Measurements from ENCODE around the gene FAM163B.

Gene FAM163B

GRCh38 chr9:133640580-133641395 is 31.6 kb upstream of the FAM163B start:
- no peak for ATAC-seq
- TF ChIP-seq ARNTL (CRISPR knock-in tag; IDR thresholded peaks at IDR 0.05; ENCODE audit: borderline replicate concordance, low read depth) = no peak
- no peak for TF ChIP-seq ZFP30 (CRISPR knock-in tag; IDR thresholded peaks at IDR 0.05)
- no peak for TF ChIP-seq OSR1 (CRISPR knock-in tag; IDR thresholded peaks at IDR 0.05)
- TF ChIP-seq TCF4 (CRISPR knock-in tag; IDR thresholded peaks at IDR 0.05; ENCODE audit: borderline replicate concordance) = no peak
- TF ChIP-seq RARB (CRISPR knock-in tag; IDR thresholded peaks at IDR 0.05) = no peak
- TF ChIP-seq ESRRG (CRISPR knock-in tag; IDR thresholded peaks at IDR 0.05) = no peak
- TF ChIP-seq CSDC2 (CRISPR knock-in tag; IDR thresholded peaks at IDR 0.05) = no peak
- no peak for TF ChIP-seq ISL1 (CRISPR knock-in tag; IDR thresholded peaks at IDR 0.05)
- no peak for TF ChIP-seq PPARA (CRISPR knock-in tag; IDR thresholded peaks at IDR 0.05; ENCODE audit: borderline replicate concordance)

DNA sequence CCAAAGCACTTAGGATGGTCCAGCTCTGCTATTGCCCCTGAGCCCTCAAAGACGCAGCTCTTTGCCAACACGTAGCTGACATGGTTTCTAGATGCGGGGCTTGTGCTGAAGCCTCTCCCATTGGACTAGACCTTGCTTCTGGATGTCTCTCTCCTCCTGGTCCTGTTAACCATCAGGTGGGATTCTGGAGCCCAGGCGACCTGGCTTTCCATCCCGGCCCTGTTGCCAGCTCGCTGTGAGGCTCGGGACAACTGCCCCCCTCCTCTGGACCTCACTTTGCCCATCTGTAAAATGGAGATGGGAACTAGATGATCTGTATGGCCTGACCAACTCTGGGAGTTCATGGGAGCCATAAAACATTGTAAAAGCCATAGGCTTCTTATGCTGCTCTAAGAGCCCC is 31.0 kb upstream of the FAM163B start:
- no peak for ATAC-seq
- TF ChIP-seq CSRNP3 (CRISPR knock-in tag; IDR thresholded peaks at IDR 0.05) = no peak
- no peak for TF ChIP-seq ISL1 (CRISPR knock-in tag; IDR thresholded peaks at IDR 0.05)
- no peak for TF ChIP-seq POU6F1 (CRISPR knock-in tag; IDR thresholded peaks at IDR 0.05; ENCODE audit: borderline replicate concordance, low read depth)
- no peak for TF ChIP-seq ZFP30 (CRISPR knock-in tag; IDR thresholded peaks at IDR 0.05)
- TF ChIP-seq ARNTL (CRISPR knock-in tag; IDR thresholded peaks at IDR 0.05; ENCODE audit: borderline replicate concordance, low read depth) = no peak
- TF ChIP-seq ZNF70 (CRISPR knock-in tag; IDR thresholded peaks at IDR 0.05) = no peak
- TF ChIP-seq TCF4 (CRISPR knock-in tag; IDR thresholded peaks at IDR 0.05; ENCODE audit: borderline replicate concordance) = no peak
- TF ChIP-seq ESRRG (CRISPR knock-in tag; IDR thresholded peaks at IDR 0.05) = no peak
- no peak for TF ChIP-seq ZC3H10 (CRISPR knock-in tag; IDR thresholded peaks at IDR 0.05)
- no peak for TF ChIP-seq OSR1 (CRISPR knock-in tag; IDR thresholded peaks at IDR 0.05)
- TF ChIP-seq, protein P1, sequence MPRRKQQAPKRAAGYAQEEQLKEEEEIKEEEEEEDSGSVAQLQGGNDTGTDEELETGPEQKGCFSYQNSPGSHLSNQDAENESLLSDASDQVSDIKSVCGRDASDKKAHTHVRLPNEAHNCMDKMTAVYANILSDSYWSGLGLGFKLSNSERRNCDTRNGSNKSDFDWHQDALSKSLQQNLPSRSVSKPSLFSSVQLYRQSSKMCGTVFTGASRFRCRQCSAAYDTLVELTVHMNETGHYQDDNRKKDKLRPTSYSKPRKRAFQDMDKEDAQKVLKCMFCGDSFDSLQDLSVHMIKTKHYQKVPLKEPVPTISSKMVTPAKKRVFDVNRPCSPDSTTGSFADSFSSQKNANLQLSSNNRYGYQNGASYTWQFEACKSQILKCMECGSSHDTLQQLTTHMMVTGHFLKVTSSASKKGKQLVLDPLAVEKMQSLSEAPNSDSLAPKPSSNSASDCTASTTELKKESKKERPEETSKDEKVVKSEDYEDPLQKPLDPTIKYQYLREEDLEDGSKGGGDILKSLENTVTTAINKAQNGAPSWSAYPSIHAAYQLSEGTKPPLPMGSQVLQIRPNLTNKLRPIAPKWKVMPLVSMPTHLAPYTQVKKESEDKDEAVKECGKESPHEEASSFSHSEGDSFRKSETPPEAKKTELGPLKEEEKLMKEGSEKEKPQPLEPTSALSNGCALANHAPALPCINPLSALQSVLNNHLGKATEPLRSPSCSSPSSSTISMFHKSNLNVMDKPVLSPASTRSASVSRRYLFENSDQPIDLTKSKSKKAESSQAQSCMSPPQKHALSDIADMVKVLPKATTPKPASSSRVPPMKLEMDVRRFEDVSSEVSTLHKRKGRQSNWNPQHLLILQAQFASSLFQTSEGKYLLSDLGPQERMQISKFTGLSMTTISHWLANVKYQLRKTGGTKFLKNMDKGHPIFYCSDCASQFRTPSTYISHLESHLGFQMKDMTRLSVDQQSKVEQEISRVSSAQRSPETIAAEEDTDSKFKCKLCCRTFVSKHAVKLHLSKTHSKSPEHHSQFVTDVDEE (CRISPR knock-in tag; IDR thresholded peaks at IDR 0.05) = no peak
- TF ChIP-seq ZNF8 (CRISPR knock-in tag; IDR thresholded peaks at IDR 0.05) = no peak
- no peak for TF ChIP-seq RARB (CRISPR knock-in tag; IDR thresholded peaks at IDR 0.05)
- TF ChIP-seq ZFP3 (CRISPR knock-in tag; IDR thresholded peaks at IDR 0.05) = no peak

- ATAC-seq = no peak
- TF ChIP-seq BACH2 (CRISPR knock-in tag; IDR thresholded peaks at IDR 0.05; ENCODE audit: borderline replicate concordance) (no peak), ZNF8 (CRISPR knock-in tag; IDR thresholded peaks at IDR 0.05) (no peak), ZFP3 (CRISPR knock-in tag; IDR thresholded peaks at IDR 0.05) (no peak), POU6F1 (CRISPR knock-in tag; IDR thresholded peaks at IDR 0.05; ENCODE audit: borderline replicate concordance, low read depth) (no peak), TOX (CRISPR knock-in tag; IDR thresholded peaks at IDR 0.05; ENCODE audit: borderline replicate concordance) (no peak), CSRNP3 (CRISPR knock-in tag; IDR thresholded peaks at IDR 0.05) (no peak), PPARA (CRISPR knock-in tag; IDR thresholded peaks at IDR 0.05; ENCODE audit: borderline replicate concordance) (no peak), RARB (CRISPR knock-in tag; IDR thresholded peaks at IDR 0.05) (no peak), GLIS3 (CRISPR knock-in tag; IDR thresholded peaks at IDR 0.05) (no peak), SNAI2 (CRISPR knock-in tag; IDR thresholded peaks at IDR 0.05) (no peak)
Observed at GRCh38 chr9:133639613-133640012, 30.4 kb upstream of the FAM163B start.
